ENCODE measurements around the gene FLOT2.

Gene FLOT2

DNA sequence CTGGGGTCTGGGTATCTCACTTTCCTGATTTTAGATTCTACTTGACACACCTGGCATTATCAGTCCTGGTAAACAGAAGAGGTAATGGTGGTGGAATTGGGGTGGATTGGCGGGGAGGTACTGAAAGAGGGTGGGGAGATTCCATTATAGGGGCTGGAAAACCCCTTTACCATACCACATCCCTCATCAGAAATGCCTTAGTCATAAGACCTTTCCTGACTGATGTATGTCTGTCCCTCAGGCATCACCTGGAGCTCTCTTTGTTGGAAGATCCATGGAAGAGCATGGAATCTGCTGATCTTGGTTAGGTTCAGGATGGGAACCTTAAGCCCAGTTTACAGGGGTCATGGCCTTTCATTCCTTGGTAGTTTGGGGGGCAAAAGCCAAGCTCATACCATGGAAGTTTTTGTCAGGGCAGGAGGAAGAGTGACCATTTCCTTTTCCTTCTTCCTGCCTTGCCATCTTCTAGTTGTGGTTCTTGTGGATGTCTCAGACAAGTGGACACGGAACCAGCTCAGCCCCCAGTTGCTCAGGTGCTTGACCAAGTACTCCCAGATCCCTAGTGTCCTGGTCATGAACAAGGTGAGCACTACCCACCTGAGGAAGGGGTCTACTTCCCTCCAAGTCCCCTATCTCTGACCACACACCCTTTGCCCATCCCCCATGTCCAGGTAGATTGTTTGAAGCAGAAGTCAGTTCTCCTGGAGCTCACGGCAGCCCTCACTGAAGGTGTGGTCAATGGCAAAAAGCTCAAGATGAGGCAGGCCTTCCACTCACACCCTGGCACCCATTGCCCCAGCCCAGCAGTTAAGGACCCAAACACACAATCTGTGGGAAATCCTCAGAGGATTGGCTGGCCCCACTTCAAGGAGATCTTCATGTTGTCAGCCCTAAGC, 39.4 kb downstream of the FLOT2 start:
- H3K9ac ChIP-seq, result no peak overlapping the region
- no peak overlapping the region for H3K4me3 ChIP-seq (IDR thresholded peaks at IDR 0.05; ENCODE audit: insufficient read depth, low read depth, low read length)
- TF ChIP-seq, protein P1, sequence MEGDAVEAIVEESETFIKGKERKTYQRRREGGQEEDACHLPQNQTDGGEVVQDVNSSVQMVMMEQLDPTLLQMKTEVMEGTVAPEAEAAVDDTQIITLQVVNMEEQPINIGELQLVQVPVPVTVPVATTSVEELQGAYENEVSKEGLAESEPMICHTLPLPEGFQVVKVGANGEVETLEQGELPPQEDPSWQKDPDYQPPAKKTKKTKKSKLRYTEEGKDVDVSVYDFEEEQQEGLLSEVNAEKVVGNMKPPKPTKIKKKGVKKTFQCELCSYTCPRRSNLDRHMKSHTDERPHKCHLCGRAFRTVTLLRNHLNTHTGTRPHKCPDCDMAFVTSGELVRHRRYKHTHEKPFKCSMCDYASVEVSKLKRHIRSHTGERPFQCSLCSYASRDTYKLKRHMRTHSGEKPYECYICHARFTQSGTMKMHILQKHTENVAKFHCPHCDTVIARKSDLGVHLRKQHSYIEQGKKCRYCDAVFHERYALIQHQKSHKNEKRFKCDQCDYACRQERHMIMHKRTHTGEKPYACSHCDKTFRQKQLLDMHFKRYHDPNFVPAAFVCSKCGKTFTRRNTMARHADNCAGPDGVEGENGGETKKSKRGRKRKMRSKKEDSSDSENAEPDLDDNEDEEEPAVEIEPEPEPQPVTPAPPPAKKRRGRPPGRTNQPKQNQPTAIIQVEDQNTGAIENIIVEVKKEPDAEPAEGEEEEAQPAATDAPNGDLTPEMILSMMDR (conservative IDR thresholded peaks at IDR 0.05; ENCODE audit: low read depth, low read length), result no peak
- H3K36me3 ChIP-seq (ENCODE audit: insufficient read depth), result no peaks in the 10 kb centered on the region; the same call in 1 of the 2 replicates
- H3K27ac ChIP-seq, result no peak overlapping the region
- H3K79me2 ChIP-seq (ENCODE audit: insufficient read depth, low read depth), result peaks cover 7% of the 10 kb centered on the region; the same call in 1 of the 2 replicates
- H3K4me2 ChIP-seq, result no peak overlapping the region
- no peaks in the 10 kb centered on the region for H4K20me1 ChIP-seq (ENCODE audit: insufficient read depth)
- H3K4me1 ChIP-seq (ENCODE audit: low read depth, poor library complexity, severe bottlenecking), result peaks cover 9% of the 10 kb centered on the region
- no peak overlapping the region for H2AFZ ChIP-seq (ENCODE audit: low read depth)
- no peaks in the 10 kb centered on the region for H3K27me3 ChIP-seq (ENCODE audit: insufficient read depth, low read depth)

DNA sequence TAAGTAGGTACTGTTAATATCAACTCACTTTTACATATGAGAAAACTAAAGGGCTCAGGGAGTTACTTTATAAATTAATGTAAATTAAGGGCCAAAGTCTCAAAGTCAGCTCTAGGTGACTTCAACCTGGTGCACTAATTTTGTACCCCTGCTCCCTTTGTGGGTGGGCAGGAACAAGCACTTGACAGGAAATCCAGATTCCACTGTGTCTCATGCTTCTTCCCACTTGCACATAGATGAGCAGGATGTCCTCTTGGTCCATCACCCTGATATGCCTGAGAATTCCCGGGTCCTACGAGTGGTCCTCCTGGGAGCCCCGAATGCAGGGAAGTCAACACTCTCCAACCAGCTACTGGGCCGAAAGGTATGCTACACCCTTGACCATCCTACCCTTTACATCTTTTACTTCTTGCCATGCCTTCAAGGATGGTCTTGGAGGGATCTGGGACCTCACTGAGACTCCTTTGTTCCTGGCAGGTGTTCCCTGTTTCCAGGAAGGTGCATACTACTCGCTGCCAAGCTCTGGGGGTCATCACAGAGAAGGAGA, 41.4 kb downstream of the FLOT2 start:
- H3K27ac ChIP-seq, result no peak overlapping the region
- peaks cover 9% of the 10 kb centered on the region for H3K4me1 ChIP-seq (ENCODE audit: low read depth, poor library complexity, severe bottlenecking)
- peak overlapping the region; percentile 93 for H3K4me2 ChIP-seq
- H3K79me2 ChIP-seq (ENCODE audit: insufficient read depth, low read depth), result peaks cover 7% of the 10 kb centered on the region; the same call in 1 of the 2 replicates
- no peaks in the 10 kb centered on the region for H4K20me1 ChIP-seq (ENCODE audit: insufficient read depth)
- no peaks in the 10 kb centered on the region for H3K27me3 ChIP-seq (ENCODE audit: insufficient read depth, low read depth)
- H3K4me3 ChIP-seq (IDR thresholded peaks at IDR 0.05; ENCODE audit: insufficient read depth, low read depth, low read length), result no peak overlapping the region
- no peak overlapping the region for H2AFZ ChIP-seq (ENCODE audit: low read depth)
- no peaks in the 10 kb centered on the region; the same call in 1 of the 2 replicates for H3K36me3 ChIP-seq (ENCODE audit: insufficient read depth)
- TF ChIP-seq, protein P1 (conservative IDR thresholded peaks at IDR 0.05; ENCODE audit: low read depth, low read length), result no peak
- no peak overlapping the region for H3K9ac ChIP-seq

DNA sequence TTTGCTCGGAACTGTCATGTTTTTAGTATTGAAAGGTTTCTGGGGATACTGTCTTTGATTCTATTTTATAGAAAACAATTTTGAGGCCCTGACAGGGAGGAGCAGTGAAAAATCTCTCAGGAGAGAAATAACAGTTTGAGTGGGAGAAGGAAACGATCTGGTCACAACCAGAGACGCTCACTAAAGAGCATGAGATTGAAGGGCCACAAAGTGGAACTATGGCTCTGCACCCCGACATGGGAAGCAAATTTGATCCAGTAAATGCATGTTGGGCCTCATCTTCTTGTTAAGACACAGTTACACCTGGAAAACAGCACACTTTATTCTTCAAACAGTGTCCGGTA, 42.2 kb downstream of the FLOT2 start:
- Histone ChIP-seq H3K9ac (peak overlapping the region; percentile 73), H3K4me1 (ENCODE audit: low read depth, poor library complexity, severe bottlenecking) (peaks cover 9% of the 10 kb centered on the region), H3K4me2 (peak overlapping the region; percentile 93), H3K4me3 (IDR thresholded peaks at IDR 0.05; ENCODE audit: insufficient read depth, low read depth, low read length) (peak overlapping the region; percentile 42), H3K27ac (peak overlapping the region; percentile 29), H3K27me3 (ENCODE audit: insufficient read depth, low read depth) (no peaks in the 10 kb centered on the region), H2AFZ (ENCODE audit: low read depth) (peak overlapping the region; percentile 89), H3K36me3 (ENCODE audit: insufficient read depth) (no peaks in the 10 kb centered on the region; the same call in 1 of the 2 replicates), H4K20me1 (ENCODE audit: insufficient read depth) (no peaks in the 10 kb centered on the region), H3K79me2 (ENCODE audit: insufficient read depth, low read depth) (peaks cover 7% of the 10 kb centered on the region; the same call in 1 of the 2 replicates)
- TF ChIP-seq, protein P1 (conservative IDR thresholded peaks at IDR 0.05; ENCODE audit: low read depth, low read length), result no peak; the same call in 1 of the 2 replicates

DNA sequence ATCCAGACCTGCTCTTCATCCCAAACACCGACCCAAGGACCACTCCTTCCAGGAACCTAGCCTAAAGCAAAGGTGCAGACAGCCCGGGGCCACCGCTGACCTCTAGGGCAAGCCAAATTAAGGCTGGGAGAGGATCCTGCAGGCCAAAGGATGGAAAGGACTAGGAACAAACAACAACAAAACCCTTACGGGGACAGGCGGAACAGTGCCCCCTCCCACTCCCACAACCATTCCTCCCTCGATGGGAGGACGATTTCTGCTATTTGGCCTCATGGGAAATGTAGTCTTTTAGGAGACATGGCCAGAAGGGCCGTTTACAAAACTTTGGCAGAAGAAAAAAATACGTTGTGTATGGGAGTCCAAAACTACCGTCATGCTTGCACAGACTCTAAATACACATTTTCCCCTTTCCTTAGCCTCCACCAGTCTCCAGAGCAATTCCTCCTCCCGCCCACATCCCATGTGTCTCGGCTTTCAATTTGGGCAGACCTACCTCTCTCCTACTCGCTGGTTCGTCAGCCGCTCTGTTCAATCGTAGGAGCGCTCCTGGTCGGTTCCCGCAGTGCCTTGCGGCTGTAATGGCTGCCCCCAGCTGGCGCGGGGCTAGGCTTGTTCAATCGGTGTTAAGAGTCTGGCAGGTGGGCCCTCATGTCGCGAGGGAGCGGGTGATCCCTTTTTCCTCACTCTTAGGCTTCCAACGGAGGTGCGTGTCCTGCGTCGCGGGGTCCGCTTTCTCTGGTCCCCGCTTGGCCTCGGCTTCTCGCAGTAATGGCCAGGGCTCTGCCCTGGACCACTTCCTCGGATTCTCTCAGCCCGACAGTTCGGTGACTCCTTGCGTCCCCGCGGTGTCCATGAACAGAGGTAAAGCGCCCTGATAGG, 42.8 kb downstream of the FLOT2 start, which contains the start of gene ERAL1:
Gene ERAL1 (plus strand): TSS at position 560 of the 879 bp plus-strand sequence. CDS start 19 bp downstream, at position 579.
- Histone ChIP-seq H3K9ac (peak within 1 kb of the TSS; percentile 73), H4K20me1 (ENCODE audit: insufficient read depth) (no peaks in the 10 kb centered on the region), H3K4me3 (IDR thresholded peaks at IDR 0.05; ENCODE audit: insufficient read depth, low read depth, low read length) (peak within 1 kb of the TSS; percentile 42), H2AFZ (ENCODE audit: low read depth) (peak within 1 kb of the TSS; percentile 89), H3K36me3 (ENCODE audit: insufficient read depth) (no peaks in the 10 kb centered on the region; the same call in 1 of the 2 replicates), H3K4me2 (peak within 1 kb of the TSS; percentile 93), H3K4me1 (ENCODE audit: low read depth, poor library complexity, severe bottlenecking) (peaks cover 9% of the 10 kb centered on the region), H3K27ac (peak within 1 kb of the TSS; percentile 29), H3K27me3 (ENCODE audit: insufficient read depth, low read depth) (no peaks in the 10 kb centered on the region), H3K79me2 (ENCODE audit: insufficient read depth, low read depth) (peaks cover 7% of the 10 kb centered on the region; the same call in 1 of the 2 replicates)
- TF ChIP-seq, protein P1 (conservative IDR thresholded peaks at IDR 0.05; ENCODE audit: low read depth, low read length), result no peak
